SK-N-SH (cell line): Measurements from ENCODE around the gene SH2D3C. TPM values are rescaled to one million over a fixed set of nuclear protein-coding genes. Genes with fewer than 3 reads are reported as not detected.

ENCODE experiments used
- CTCF ChIA-PET: fragments of 300-600, 350-600 bp; formaldehyde crosslinking; extraction: SDS; loops from one replicate; lab custom pipeline; 2021; lab: Yijun Ruan, JAX
- POLR2A ChIA-PET: fragments of 350-600 bp; sonication (Branson Sonifier 250); formaldehyde crosslinking; extraction: SDS; loops from one replicate; lab custom pipeline; 2020; ENCODE audit warnings: antibody characterized with exemption, inconsistent platforms; lab: Yijun Ruan, JAX
- DNase-seq: peaks from one replicate; pipeline ENCODE4 v3.0.0; 2012
- H2AFZ ChIP-seq: fragments of 200-600 bp; sonication (generic); 2 replicates; pipeline ENCODE4 v1.8.1; 2016; ENCODE audit warnings: antibody characterized with exemption, mild to moderate bottlenecking, low read depth
- H3F3A ChIP-seq: fragments of 200-600 bp; sonication (generic); replicated peaks from 2 replicates; pipeline ENCODE3; 2016; ENCODE audit warnings: antibody characterized with exemption, mild to moderate bottlenecking; ENCODE audit not compliant: insufficient read depth
- H3K27ac ChIP-seq, 2 experiments: fragments of 200-500 bp in 1 of 2; fragments of 200-600 bp in 1 of 2; sonication (Bioruptor generic) in 1 of 2; sonication (generic), shearing (Covaris generic) in 1 of 2; 2 replicates each; pipeline versions ENCODE4 v1.5.1 to v1.6.1; 2014 to 2016; ENCODE audit warnings: low read depth in 2 of 2, inconsistent platforms in 1 of 2, low read length in 1 of 2, mild to moderate bottlenecking in 1 of 2, mixed read lengths in 1 of 2
- H3K27me3 ChIP-seq: fragments of 200-600 bp; sonication (generic), shearing (Covaris generic); 2 replicates; pipeline ENCODE4 v1.6.1; 2016; ENCODE audit warnings: mixed run types; ENCODE audit not compliant: insufficient read depth
- H3K36me3 ChIP-seq, 2 experiments: fragments of 200-500 bp in 1 of 2; fragments of 200-600 bp in 1 of 2; sonication (Bioruptor generic) in 1 of 2; sonication (generic) in 1 of 2; replicated peaks in 1 of 2; 2 replicates each; pipeline versions ENCODE3 to v1.5.1; 2014 to 2016; ENCODE audit warnings: low read length in 1 of 2, mild to moderate bottlenecking in 1 of 2; ENCODE audit not compliant: insufficient read depth in 2 of 2, control insufficient read depth in 1 of 2
- H3K4me1 ChIP-seq, 2 experiments: fragments of 200-500 bp in 1 of 2; fragments of 200-600 bp in 1 of 2; sonication (Bioruptor generic) in 1 of 2; sonication (generic), shearing (Covaris generic) in 1 of 2; 2 replicates each; pipeline versions ENCODE4 v1.5.1 to v1.6.1; 2014 to 2016; ENCODE audit warnings: low read depth in 1 of 2, low read length in 1 of 2, mixed run types in 1 of 2; ENCODE audit not compliant: insufficient read depth in 2 of 2, control insufficient read depth in 1 of 2
- H3K4me2 ChIP-seq: fragments of 200-600 bp; sonication (generic), shearing (Covaris generic); 2 replicates; pipeline ENCODE4 v1.6.1; 2017; ENCODE audit warnings: mixed run types
- H3K4me3 ChIP-seq, 2 experiments: fragments of 200-500 bp in 1 of 2; fragments of 200-600 bp in 1 of 2; sonication (Bioruptor generic) in 1 of 2; sonication (generic), shearing (Covaris generic) in 1 of 2; 2 replicates each; pipeline versions ENCODE4 v1.5.1 to v1.8.1; 2014 to 2016; ENCODE audit warnings: low read depth in 2 of 2, inconsistent platforms in 1 of 2, low read length in 1 of 2, mild to moderate bottlenecking in 1 of 2, mixed read lengths in 1 of 2, moderate library complexity in 1 of 2
- H3K79me2 ChIP-seq: fragments of 200-600 bp; sonication (generic); 2 replicates; pipeline ENCODE4 v1.8.1; 2017; ENCODE audit warnings: mild to moderate bottlenecking; ENCODE audit not compliant: insufficient read depth
- H3K9ac ChIP-seq: fragments of 200-600 bp; sonication (generic); 2 replicates; pipeline ENCODE4 v1.6.1; 2017; ENCODE audit warnings: mixed run types
- H3K9me2 ChIP-seq: fragments of 200-600 bp; sonication (generic); 2 replicates; pipeline ENCODE4 v1.6.1; 2017; ENCODE audit warnings: mixed run types
- H3K9me3 ChIP-seq: fragments of 200-600 bp; sonication (generic); 2 replicates; pipeline ENCODE4 v1.6.1; 2017; ENCODE audit warnings: mixed run types, mild to moderate bottlenecking, moderate library complexity
- H4K20me1 ChIP-seq: fragments of 200-600 bp; sonication (generic); 2 replicates; pipeline ENCODE4 v1.6.1; 2017; ENCODE audit warnings: mild to moderate bottlenecking, mixed run types; ENCODE audit not compliant: insufficient read depth
- CHD2 ChIP-seq: fragments of 150-350 bp; IDR thresholded peaks from 2 replicates; pipeline ENCODE4 v1.6.1; 2018; ENCODE audit warnings: low read length; ENCODE audit not compliant: partially characterized antibody
- GABPA ChIP-seq: IDR thresholded peaks from 2 replicates; pipeline ENCODE4 v1.4.0; 2012; ENCODE audit warnings: low read depth, mild to moderate bottlenecking
- JUND ChIP-seq: IDR thresholded peaks from 2 replicates; pipeline ENCODE4 v1.4.0; 2012
- MEF2A ChIP-seq: IDR thresholded peaks from 2 replicates; pipeline ENCODE4 v1.4.0; 2012; ENCODE audit warnings: low read depth, borderline replicate concordance
- MXI1 ChIP-seq: IDR thresholded peaks from 2 replicates; pipeline ENCODE4 v1.6.1; 2012; ENCODE audit warnings: mild to moderate bottlenecking, low read depth, low read length, improper control_type of control experiment
- NFIC ChIP-seq: IDR thresholded peaks from 2 replicates; pipeline ENCODE4 v1.4.0; 2012; ENCODE audit warnings: borderline replicate concordance
- NRF1 ChIP-seq: IDR thresholded peaks from 2 replicates; pipeline ENCODE4 v1.6.1; 2012; ENCODE audit warnings: low read depth, mild to moderate bottlenecking, low read length
- POLR2AphosphoS5 ChIP-seq: IDR thresholded peaks from 2 replicates; pipeline ENCODE4 v1.6.1; 2012; ENCODE audit warnings: low read depth, low read length
- RCOR1 ChIP-seq: fragments of 150-350 bp; IDR thresholded peaks from 2 replicates; pipeline ENCODE4 v1.6.1; 2017; ENCODE audit warnings: antibody characterized with exemption, low read length
- TAF1 ChIP-seq: IDR thresholded peaks from 2 replicates; pipeline ENCODE4 v1.6.1; 2012; ENCODE audit warnings: low read depth, mild to moderate bottlenecking, low read length, moderate library complexity, borderline replicate concordance
- YY1 ChIP-seq: IDR thresholded peaks from 2 replicates; pipeline ENCODE4 v1.4.0; 2012; ENCODE audit warnings: low read depth, mild to moderate bottlenecking
- WGBS: methylation state at CpG from one replicate; pipeline ENCODE4 v1.1.6; 2017; ENCODE audit warnings: low lambda C conversion rate; 5-methylcytosine and 5-hydroxymethylcytosine counted together
- polyA plus RNA-seq, 3 experiments: library from polyadenylated mRNA; depleted of rRNA; stranded (reverse); fragments of >200 nt; gene quantifications; 2 replicates each; pipeline ENCODE4 v1.2.3, GENCODE V29; 2012
- TF ChIP-seq, protein P1 (sequence below): fragments of 150-350 bp; IDR thresholded peaks from 2 replicates; pipeline ENCODE4 v1.6.1; 2016; ENCODE audit warnings: mild to moderate bottlenecking, low read depth, low read length
- TF ChIP-seq, protein P2 (sequence below): IDR thresholded peaks from 2 replicates; pipeline ENCODE4 v1.6.1; 2012; ENCODE audit warnings: mild to moderate bottlenecking, low read depth, low read length, moderate library complexity
- TF ChIP-seq, protein P3 (sequence below): IDR thresholded peaks from 2 replicates; pipeline ENCODE4 v1.4.0; 2012; ENCODE audit warnings: low read depth
- TF ChIP-seq, protein P4 (sequence below): IDR thresholded peaks from 2 replicates; pipeline ENCODE4 v1.4.0; 2012; ENCODE audit warnings: low read depth, borderline replicate concordance
- TF ChIP-seq, protein P5 (sequence below): fragments of 200-600 bp; sonication (generic); IDR thresholded peaks from 2 replicates; pipeline ENCODE4 v1.6.1; 2017; ENCODE audit warnings: antibody characterized with exemption, mild to moderate bottlenecking, moderate library complexity
- TF ChIP-seq, protein P6 (sequence below): IDR thresholded peaks from 2 replicates; pipeline ENCODE4 v1.4.0; 2012; ENCODE audit warnings: low read depth, borderline replicate concordance

SH2D3C gene
- polyA plus RNA-seq, 1 of the 3 experiments (the other 2 are of a cell fraction): 0.15 TPM

DNA sequence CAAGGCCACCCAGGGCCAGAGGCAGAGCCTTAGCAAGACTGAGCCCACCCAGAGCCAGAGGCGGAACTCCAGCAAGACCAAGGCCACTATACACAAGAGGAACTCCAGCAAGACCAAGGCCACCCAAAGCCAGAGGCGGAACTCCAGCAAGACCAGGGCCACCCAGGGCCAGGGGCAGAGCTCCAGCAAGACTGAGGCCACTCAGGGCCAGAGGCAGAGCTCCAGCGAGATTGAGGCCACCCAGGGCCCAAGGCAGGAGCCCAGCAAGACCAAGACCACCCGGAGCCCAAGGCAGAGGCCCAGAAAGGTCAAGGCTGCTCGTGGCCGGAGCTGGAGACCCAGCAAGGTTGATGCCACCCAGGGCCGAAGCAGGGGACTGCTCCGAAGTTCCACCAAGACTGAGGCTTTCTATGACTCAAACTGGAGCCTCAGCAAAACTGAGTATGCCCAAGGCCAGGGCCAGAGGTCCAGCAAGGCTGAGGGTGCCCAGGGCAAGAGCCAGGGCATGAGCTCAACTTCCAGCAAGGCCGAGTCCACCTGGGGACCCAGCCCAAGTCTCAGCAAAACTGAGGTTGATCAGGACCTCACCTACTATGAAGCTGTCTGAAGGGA is 47.6 kb downstream of the SH2D3C start:
- no peak overlapping the region for H3K9ac ChIP-seq
- peaks cover 2% of the 10 kb centered on the region for H3F3A ChIP-seq
- H3K36me3 ChIP-seq: peaks cover 0 to 3% of the 10 kb centered on the region in 2 experiments
- no peak overlapping the region for H3K27ac ChIP-seq
- CTCF ChIA-PET: interaction anchor here (0.7 to 10.7 kb wide), 5 partner anchors 47 to 227 kb away, joined by 3 to 226 read pairs (median 3); no protein-coding TSS in a partner anchor
- TF ChIP-seq GABPA (no peak), MXI1 (no peak), NRF1 (no peak), JUND (no peak), RCOR1 (no peak), POLR2AphosphoS5 (no peak), CHD2 (no peak), MEF2A (no peak), TAF1 (no peak), YY1 (no peak), NFIC (no peak)
- TF ChIP-seq, protein P1, sequence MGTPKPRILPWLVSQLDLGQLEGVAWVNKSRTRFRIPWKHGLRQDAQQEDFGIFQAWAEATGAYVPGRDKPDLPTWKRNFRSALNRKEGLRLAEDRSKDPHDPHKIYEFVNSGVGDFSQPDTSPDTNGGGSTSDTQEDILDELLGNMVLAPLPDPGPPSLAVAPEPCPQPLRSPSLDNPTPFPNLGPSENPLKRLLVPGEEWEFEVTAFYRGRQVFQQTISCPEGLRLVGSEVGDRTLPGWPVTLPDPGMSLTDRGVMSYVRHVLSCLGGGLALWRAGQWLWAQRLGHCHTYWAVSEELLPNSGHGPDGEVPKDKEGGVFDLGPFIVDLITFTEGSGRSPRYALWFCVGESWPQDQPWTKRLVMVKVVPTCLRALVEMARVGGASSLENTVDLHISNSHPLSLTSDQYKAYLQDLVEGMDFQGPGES: no peak
- TF ChIP-seq, protein P2, sequence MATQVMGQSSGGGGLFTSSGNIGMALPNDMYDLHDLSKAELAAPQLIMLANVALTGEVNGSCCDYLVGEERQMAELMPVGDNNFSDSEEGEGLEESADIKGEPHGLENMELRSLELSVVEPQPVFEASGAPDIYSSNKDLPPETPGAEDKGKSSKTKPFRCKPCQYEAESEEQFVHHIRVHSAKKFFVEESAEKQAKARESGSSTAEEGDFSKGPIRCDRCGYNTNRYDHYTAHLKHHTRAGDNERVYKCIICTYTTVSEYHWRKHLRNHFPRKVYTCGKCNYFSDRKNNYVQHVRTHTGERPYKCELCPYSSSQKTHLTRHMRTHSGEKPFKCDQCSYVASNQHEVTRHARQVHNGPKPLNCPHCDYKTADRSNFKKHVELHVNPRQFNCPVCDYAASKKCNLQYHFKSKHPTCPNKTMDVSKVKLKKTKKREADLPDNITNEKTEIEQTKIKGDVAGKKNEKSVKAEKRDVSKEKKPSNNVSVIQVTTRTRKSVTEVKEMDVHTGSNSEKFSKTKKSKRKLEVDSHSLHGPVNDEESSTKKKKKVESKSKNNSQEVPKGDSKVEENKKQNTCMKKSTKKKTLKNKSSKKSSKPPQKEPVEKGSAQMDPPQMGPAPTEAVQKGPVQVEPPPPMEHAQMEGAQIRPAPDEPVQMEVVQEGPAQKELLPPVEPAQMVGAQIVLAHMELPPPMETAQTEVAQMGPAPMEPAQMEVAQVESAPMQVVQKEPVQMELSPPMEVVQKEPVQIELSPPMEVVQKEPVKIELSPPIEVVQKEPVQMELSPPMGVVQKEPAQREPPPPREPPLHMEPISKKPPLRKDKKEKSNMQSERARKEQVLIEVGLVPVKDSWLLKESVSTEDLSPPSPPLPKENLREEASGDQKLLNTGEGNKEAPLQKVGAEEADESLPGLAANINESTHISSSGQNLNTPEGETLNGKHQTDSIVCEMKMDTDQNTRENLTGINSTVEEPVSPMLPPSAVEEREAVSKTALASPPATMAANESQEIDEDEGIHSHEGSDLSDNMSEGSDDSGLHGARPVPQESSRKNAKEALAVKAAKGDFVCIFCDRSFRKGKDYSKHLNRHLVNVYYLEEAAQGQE: no peak
- TF ChIP-seq, protein P3, sequence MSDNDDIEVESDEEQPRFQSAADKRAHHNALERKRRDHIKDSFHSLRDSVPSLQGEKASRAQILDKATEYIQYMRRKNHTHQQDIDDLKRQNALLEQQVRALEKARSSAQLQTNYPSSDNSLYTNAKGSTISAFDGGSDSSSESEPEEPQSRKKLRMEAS: no peak
- TF ChIP-seq, protein P4, sequence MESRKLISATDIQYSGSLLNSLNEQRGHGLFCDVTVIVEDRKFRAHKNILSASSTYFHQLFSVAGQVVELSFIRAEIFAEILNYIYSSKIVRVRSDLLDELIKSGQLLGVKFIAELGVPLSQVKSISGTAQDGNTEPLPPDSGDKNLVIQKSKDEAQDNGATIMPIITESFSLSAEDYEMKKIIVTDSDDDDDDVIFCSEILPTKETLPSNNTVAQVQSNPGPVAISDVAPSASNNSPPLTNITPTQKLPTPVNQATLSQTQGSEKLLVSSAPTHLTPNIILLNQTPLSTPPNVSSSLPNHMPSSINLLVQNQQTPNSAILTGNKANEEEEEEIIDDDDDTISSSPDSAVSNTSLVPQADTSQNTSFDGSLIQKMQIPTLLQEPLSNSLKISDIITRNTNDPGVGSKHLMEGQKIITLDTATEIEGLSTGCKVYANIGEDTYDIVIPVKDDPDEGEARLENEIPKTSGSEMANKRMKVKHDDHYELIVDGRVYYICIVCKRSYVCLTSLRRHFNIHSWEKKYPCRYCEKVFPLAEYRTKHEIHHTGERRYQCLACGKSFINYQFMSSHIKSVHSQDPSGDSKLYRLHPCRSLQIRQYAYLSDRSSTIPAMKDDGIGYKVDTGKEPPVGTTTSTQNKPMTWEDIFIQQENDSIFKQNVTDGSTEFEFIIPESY: no peak
- TF ChIP-seq, protein P5, sequence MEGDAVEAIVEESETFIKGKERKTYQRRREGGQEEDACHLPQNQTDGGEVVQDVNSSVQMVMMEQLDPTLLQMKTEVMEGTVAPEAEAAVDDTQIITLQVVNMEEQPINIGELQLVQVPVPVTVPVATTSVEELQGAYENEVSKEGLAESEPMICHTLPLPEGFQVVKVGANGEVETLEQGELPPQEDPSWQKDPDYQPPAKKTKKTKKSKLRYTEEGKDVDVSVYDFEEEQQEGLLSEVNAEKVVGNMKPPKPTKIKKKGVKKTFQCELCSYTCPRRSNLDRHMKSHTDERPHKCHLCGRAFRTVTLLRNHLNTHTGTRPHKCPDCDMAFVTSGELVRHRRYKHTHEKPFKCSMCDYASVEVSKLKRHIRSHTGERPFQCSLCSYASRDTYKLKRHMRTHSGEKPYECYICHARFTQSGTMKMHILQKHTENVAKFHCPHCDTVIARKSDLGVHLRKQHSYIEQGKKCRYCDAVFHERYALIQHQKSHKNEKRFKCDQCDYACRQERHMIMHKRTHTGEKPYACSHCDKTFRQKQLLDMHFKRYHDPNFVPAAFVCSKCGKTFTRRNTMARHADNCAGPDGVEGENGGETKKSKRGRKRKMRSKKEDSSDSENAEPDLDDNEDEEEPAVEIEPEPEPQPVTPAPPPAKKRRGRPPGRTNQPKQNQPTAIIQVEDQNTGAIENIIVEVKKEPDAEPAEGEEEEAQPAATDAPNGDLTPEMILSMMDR: no peak
- TF ChIP-seq, protein P6, sequence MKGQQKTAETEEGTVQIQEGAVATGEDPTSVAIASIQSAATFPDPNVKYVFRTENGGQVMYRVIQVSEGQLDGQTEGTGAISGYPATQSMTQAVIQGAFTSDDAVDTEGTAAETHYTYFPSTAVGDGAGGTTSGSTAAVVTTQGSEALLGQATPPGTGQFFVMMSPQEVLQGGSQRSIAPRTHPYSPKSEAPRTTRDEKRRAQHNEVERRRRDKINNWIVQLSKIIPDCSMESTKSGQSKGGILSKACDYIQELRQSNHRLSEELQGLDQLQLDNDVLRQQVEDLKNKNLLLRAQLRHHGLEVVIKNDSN: no peak
- TF ChIP-seq, all 33 proteins: peak for 0
- H2AFZ ChIP-seq: no peak overlapping the region
- WGBS: 65% methylated on average over 4 of the region's 9 CpGs
- H3K27me3 ChIP-seq: no peaks in the 10 kb centered on the region
- H3K4me2 ChIP-seq: no peak overlapping the region
- H3K4me3 ChIP-seq: no peak overlapping the region
- H3K4me1 ChIP-seq: peaks cover 5 to 11% of the 10 kb centered on the region in 2 experiments; a peak in 1 of 4 replicates
- DNase-seq: no peak
- no peaks in the 10 kb centered on the region for H3K9me2 ChIP-seq
- H3K9me3 ChIP-seq: no peaks in the 10 kb centered on the region
- POLR2A ChIA-PET: no interaction called here
- H4K20me1 ChIP-seq: no peaks in the 10 kb centered on the region
- no peaks in the 10 kb centered on the region for H3K79me2 ChIP-seq
